ENCODE measurements around the gene EFCAB6.

The EFCAB6 gene

GRCh38 chr22:43844560-43845545, 32.7 kb upstream of the EFCAB6 start:
- FAIRE-seq (no peak), DNase-seq (ENCODE audit: insufficient read length) (no peak)
- TF ChIP-seq POLR2AphosphoS5 (IDR thresholded peaks at IDR 0.05; ENCODE audit: low read depth, low read length) = no peak
- TF ChIP-seq TAF1 (IDR thresholded peaks at IDR 0.05; ENCODE audit: borderline replicate concordance, low read depth, low read length) = no peak
- no peak for TF ChIP-seq POLR2A (IDR thresholded peaks at IDR 0.05; ENCODE audit: low read depth, low read length)

GRCh38 chr22:43843783-43844530, 31.9 kb upstream of the EFCAB6 start:
- DNase-seq (ENCODE audit: insufficient read length) = no peak
- FAIRE-seq = no peak
- TF ChIP-seq POLR2AphosphoS5 (IDR thresholded peaks at IDR 0.05; ENCODE audit: low read depth, low read length) (no peak), TAF1 (IDR thresholded peaks at IDR 0.05; ENCODE audit: borderline replicate concordance, low read depth, low read length) (no peak), POLR2A (IDR thresholded peaks at IDR 0.05; ENCODE audit: low read depth, low read length) (no peak)

GRCh38 chr22:43841742-43842141, 29.6 kb upstream of the EFCAB6 start:
- DNase-seq (ENCODE audit: insufficient read length) = no peak
- FAIRE-seq = no peak
- TF ChIP-seq POLR2A (IDR thresholded peaks at IDR 0.05; ENCODE audit: low read depth, low read length) (no peak), TAF1 (IDR thresholded peaks at IDR 0.05; ENCODE audit: borderline replicate concordance, low read depth, low read length) (no peak), POLR2AphosphoS5 (IDR thresholded peaks at IDR 0.05; ENCODE audit: low read depth, low read length) (no peak)

- no peak for DNase-seq (ENCODE audit: insufficient read length)
- no peak for TF ChIP-seq TAF1 (IDR thresholded peaks at IDR 0.05; ENCODE audit: borderline replicate concordance, low read depth, low read length)
- no peak for TF ChIP-seq POLR2A (IDR thresholded peaks at IDR 0.05; ENCODE audit: low read depth, low read length)
- TF ChIP-seq POLR2AphosphoS5 (IDR thresholded peaks at IDR 0.05; ENCODE audit: low read depth, low read length) = no peak
- FAIRE-seq = no peak
Measured at GRCh38 chr22:43840851-43841250, 28.7 kb upstream of the EFCAB6 start.

- DNase-seq (ENCODE audit: insufficient read length) (no peak), FAIRE-seq (no peak)
- TF ChIP-seq TAF1 (IDR thresholded peaks at IDR 0.05; ENCODE audit: borderline replicate concordance, low read depth, low read length) (no peak), POLR2A (IDR thresholded peaks at IDR 0.05; ENCODE audit: low read depth, low read length) (no peak), POLR2AphosphoS5 (IDR thresholded peaks at IDR 0.05; ENCODE audit: low read depth, low read length) (no peak)
Measured at GRCh38 chr22:43840431-43840830, 28.3 kb upstream of the EFCAB6 start.

- no peak for FAIRE-seq
- DNase-seq (ENCODE audit: insufficient read length) = no peak
- no peak for TF ChIP-seq POLR2AphosphoS5 (IDR thresholded peaks at IDR 0.05; ENCODE audit: low read depth, low read length)
- no peak for TF ChIP-seq TAF1 (IDR thresholded peaks at IDR 0.05; ENCODE audit: borderline replicate concordance, low read depth, low read length)
- no peak for TF ChIP-seq POLR2A (IDR thresholded peaks at IDR 0.05; ENCODE audit: low read depth, low read length)
Measured at GRCh38 chr22:43839781-43840180, 27.7 kb upstream of the EFCAB6 start.

- DNase-seq (ENCODE audit: insufficient read length) = no peak
- TF ChIP-seq TAF1 (IDR thresholded peaks at IDR 0.05; ENCODE audit: borderline replicate concordance, low read depth, low read length) = no peak
- FAIRE-seq = no peak
Measured at GRCh38 chr22:43838571-43839307, 26.6 kb upstream of the EFCAB6 start.

- FAIRE-seq = no peak
- DNase-seq (ENCODE audit: insufficient read length) = no peak
- TF ChIP-seq TAF1 (IDR thresholded peaks at IDR 0.05; ENCODE audit: borderline replicate concordance, low read depth, low read length) (no peak), POLR2AphosphoS5 (IDR thresholded peaks at IDR 0.05; ENCODE audit: low read depth, low read length) (no peak), POLR2A (IDR thresholded peaks at IDR 0.05; ENCODE audit: low read depth, low read length) (no peak)
Measured at GRCh38 chr22:43838161-43838560, 26.1 kb upstream of the EFCAB6 start.

GRCh38 chr22:43837666-43838065, 25.6 kb upstream of the EFCAB6 start:
- DNase-seq (ENCODE audit: insufficient read length) (no peak), FAIRE-seq (no peak)
- TF ChIP-seq POLR2AphosphoS5 (IDR thresholded peaks at IDR 0.05; ENCODE audit: low read depth, low read length) (no peak), POLR2A (IDR thresholded peaks at IDR 0.05; ENCODE audit: low read depth, low read length) (no peak), TAF1 (IDR thresholded peaks at IDR 0.05; ENCODE audit: borderline replicate concordance, low read depth, low read length) (no peak)

GRCh38 chr22:43835736-43836135, 23.6 kb upstream of the EFCAB6 start:
- DNase-seq (ENCODE audit: insufficient read length) (no peak), FAIRE-seq (no peak)
- TF ChIP-seq POLR2A (IDR thresholded peaks at IDR 0.05; ENCODE audit: low read depth, low read length) = no peak
- TF ChIP-seq POLR2AphosphoS5 (IDR thresholded peaks at IDR 0.05; ENCODE audit: low read depth, low read length) = no peak
- TF ChIP-seq TAF1 (IDR thresholded peaks at IDR 0.05; ENCODE audit: borderline replicate concordance, low read depth, low read length) = no peak

- TF ChIP-seq POLR2AphosphoS5 (IDR thresholded peaks at IDR 0.05; ENCODE audit: low read depth, low read length) (no peak), TAF1 (IDR thresholded peaks at IDR 0.05; ENCODE audit: borderline replicate concordance, low read depth, low read length) (no peak), POLR2A (IDR thresholded peaks at IDR 0.05; ENCODE audit: low read depth, low read length) (no peak)
- FAIRE-seq (no peak), DNase-seq (ENCODE audit: insufficient read length) (no peak)
Measured at GRCh38 chr22:43835166-43835565, 23.1 kb upstream of the EFCAB6 start.
